C1 segment of cervical spinal cord (tissue), 14 donors: ENCODE data around the gene TRPM2.
"Not testable (repeated sequence)": the region's sequence is repeated elsewhere in the genome, so short reads cannot be mapped to it uniquely, and the experiment has no call there.

ENCODE experiments used
- DNase-seq, 14 donors: peaks; one replicate each; lab custom pipeline; 2025; lab: John Stamatoyannopoulos, UW

Gene TRPM2

GRCh38 chr21:44414291-44415072 lies 61.1 kb downstream of the TRPM2 start:
- no peak for DNase-seq

- no peak for DNase-seq
Observed at GRCh38 chr21:44415073-44416025, 61.9 kb downstream of the TRPM2 start.

- no peak for DNase-seq
Observed at GRCh38 chr21:44416193-44416592, 62.8 kb downstream of the TRPM2 start.

DNA sequence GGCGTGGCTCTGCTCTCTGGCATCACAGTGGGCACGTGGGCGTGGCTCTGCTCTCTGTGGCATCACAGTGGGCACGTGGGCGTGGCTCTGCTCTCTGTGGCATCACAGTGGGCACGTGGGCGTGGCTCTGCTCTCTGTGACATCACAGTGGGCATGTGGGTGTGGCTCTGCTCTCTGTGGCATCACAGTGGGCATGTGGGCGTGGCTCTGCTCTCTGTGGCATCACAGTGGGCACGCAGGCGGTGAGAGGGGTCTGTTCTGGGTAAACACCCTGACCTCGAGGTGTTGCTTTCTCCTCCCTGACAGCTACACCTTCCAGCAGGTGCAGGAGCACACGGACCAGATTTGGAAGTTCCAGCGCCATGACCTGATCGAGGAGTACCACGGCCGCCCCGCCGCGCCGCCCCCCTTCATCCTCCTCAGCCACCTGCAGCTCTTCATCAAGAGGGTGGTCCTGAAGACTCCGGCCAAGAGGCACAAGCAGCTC lies 64.2 kb downstream of the TRPM2 start:
- not testable (repeated sequence) for DNase-seq

DNA sequence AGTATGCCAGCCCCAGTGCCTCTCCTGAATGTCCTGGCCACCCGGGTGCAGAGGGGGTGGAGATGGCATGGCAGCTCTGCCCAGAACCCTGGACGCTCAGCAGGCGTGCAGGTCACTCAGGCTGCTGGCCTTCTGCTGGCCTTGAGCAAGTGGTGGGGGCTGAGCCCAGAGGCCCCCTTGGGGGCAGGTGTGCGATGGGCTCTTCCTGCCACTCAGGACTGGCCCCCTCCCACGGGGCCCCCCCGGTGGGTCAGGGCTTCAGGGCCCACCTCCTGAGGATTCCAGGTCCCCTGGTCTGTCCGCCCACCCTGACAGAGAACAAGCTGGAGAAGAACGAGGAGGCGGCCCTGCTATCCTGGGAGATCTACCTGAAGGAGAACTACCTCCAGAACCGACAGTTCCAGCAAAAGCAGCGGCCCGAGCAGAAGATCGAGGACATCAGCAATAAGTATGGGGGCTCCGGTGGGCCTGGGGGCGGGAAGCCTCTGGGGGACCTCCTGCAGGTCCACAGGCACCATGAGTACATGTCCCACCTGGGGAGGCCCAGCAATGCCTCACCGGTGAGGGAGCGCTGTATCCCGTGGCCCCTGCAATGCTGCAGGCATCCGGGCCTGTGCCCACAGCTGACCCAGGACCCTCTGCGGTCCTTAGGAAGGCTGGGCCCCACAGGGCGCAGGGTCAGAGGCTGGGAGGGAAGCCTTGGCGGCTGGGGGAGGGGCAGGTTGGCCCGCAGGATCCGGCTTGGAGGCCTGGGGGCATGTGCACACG lies 64.9 kb downstream of the TRPM2 start:
- no peak for DNase-seq

DNA sequence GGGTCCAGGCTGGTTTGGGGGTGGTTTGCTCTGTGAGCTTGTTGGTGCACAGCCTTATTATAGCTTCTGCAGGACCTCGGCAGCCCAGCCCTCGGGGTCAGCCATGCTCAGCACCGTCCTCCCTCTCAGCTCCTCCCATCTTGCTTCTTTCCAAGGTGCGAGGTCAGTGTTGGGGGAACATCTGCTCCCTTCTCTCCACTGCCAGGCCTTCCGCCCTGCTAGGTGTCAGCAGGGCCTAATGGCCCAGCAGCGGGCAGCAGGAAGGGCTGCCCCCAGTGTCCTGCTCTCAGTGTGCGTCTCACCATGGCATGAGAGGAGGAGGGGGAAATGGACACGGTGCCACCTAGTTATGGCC lies 65.4 kb downstream of the TRPM2 start:
- DNase-seq: no peak

- no peak for DNase-seq
Observed at GRCh38 chr21:44419679-44420078, 66.3 kb downstream of the TRPM2 start.

DNA sequence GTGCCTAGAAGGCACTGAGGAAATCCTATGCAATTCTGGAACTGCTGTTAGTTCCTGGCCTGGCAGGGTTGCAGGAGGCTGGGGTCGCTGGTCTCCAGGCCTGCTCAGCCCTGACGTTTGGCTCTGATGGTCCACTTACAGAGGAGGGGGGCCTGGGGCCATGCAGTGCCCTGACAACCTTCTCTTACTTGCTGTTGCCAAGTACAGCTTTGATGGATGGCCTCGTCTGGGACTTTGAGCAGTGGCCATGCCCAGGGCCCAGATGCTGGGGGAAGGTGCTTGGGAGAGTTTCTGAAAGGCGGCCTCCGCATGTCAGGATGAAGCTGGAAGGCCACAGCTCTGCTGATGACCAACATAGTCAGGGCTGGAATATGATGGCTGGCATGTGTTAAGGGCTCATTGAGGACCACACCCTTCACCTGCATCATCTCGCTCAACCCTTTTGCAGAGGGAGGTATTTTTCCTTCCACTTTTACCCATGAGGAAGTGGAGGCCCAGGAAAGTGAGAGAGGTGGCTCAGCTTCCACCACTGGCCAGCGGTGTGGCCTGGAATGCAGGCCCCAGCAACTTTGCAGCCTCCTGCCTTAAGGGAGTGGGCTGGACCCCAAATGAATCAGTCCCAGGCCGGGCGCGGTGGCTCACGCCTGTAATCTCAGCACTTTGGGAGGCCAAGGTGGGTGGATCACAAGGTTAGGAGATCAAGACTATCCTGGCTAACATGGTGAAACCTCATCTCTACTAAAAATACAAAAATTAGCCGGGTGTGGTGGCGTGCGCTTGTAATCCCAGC lies 67.2 kb downstream of the TRPM2 start:
- no peak for DNase-seq

GRCh38 chr21:44421901-44422840 lies 68.8 kb downstream of the TRPM2 start:
- no peak for DNase-seq

GRCh38 chr21:44423312-44423821 lies 69.9 kb downstream of the TRPM2 start:
- DNase-seq: no peak

DNA sequence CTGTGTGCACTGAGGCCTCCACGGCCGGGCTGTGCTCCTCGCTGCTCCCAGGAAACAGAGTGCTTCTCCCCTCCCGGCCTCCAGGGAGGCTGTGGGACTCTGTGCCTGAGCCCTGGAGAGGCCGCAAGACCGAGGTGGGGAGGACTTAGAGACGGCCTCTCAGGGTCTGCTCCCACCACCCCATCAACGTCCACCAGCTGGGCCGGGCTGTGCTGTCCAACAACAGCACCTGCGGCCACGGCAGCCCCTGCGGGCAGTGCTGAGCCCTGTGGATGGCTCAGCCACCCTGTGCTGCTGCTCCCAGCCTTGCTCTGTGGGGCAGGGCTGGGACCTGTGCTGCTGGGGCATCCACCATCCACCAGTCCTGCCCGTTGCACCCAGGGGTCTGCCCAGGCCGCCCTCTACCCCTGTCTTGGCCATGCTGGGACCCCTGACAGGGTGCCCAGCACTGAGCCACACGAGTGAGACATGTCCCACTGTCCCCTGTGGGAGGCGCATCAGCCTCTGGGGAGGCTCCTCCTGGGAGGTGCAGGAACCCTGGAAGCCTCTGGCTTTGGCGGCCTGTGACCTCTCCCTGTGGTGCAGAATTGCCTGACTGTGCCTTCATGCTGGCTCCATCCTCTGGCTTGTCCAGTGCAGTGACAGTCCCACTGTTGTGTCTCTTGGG lies 70.7 kb downstream of the TRPM2 start:
- DNase-seq: no peak

DNA sequence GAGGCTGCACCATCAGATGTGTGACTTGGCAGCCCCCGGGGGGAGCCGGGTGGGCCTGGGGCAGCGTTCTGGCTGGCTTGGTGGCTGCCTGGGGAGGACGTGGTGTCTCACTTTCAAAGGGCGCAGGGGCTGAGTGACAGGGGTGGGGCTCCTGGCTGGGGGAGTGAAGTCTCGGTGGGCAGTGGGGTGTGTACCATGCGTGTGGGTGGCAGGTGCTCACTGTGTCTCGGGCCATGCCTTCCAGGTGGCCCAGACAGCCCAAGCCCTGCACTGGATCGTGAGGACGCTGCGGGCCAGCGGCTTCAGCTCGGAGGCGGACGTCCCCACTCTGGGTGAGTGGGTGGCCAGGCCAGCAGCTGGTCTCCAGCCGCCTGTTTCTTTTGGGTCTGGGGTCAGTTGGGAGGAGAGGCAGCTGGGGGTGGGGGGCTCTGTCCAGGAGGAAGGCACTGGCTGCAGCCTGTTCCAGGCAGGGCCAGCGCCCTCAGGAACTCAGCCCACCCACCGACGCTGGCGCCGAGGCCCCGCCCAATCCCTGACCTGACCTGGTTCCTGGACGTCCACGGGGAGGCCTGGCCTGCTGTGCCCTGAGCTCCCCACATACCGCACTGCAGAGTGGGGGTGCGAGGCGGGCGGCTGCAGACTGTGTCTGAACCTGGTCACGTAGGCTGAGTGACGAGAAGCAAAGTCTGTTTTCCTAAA lies 71.3 kb downstream of the TRPM2 start:
- DNase-seq: no peak

DNA sequence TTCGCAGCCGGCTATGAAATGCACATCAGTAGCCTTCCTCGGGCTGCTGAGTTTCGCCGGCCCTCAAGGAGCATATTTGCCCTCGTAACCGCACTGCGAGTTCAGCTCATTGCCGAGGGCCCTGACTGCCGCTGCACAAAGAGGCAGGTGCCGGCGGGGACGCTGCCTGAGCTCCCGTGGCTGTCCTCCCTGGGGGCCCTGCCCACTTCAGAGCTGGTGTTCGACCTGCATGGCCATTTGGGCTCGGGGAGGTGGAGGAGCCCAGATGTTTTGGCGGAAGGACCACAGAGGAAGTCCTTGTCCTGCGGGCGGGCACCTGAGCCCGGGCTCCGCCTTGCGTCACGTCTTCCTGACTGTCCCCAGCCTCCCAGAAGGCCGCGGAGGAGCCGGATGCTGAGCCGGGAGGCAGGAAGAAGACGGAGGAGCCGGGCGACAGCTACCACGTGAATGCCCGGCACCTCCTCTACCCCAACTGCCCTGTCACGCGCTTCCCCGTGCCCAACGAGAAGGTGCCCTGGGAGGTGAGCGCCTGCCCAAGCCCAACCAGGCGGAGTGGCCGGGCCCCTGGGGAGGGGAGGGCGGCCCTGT lies 72.0 kb downstream of the TRPM2 start:
- no peak for DNase-seq

GRCh38 chr21:44425895-44426662 lies 72.7 kb downstream of the TRPM2 start:
- no peak for DNase-seq

- DNase-seq: no peak
Observed at GRCh38 chr21:44426663-44427191, 73.3 kb downstream of the TRPM2 start.

GRCh38 chr21:44427241-44428120 lies 74.1 kb downstream of the TRPM2 start:
- no peak for DNase-seq
